HG02973 (cell line): Measurements from ENCODE around the gene LSS.
"Not testable (repeated sequence)": the region's sequence is repeated elsewhere in the genome, so short reads cannot be mapped to it uniquely, and the experiment has no call there.

ENCODE experiments used
- ATAC-seq: cut with Tn5 transposase; IDR thresholded peaks from one replicate; pipeline ENCODE4 v1.9.1; 2021; ENCODE audit warnings: moderate library complexity; ENCODE audit not compliant: unreplicated experiment

LSS gene

DNA sequence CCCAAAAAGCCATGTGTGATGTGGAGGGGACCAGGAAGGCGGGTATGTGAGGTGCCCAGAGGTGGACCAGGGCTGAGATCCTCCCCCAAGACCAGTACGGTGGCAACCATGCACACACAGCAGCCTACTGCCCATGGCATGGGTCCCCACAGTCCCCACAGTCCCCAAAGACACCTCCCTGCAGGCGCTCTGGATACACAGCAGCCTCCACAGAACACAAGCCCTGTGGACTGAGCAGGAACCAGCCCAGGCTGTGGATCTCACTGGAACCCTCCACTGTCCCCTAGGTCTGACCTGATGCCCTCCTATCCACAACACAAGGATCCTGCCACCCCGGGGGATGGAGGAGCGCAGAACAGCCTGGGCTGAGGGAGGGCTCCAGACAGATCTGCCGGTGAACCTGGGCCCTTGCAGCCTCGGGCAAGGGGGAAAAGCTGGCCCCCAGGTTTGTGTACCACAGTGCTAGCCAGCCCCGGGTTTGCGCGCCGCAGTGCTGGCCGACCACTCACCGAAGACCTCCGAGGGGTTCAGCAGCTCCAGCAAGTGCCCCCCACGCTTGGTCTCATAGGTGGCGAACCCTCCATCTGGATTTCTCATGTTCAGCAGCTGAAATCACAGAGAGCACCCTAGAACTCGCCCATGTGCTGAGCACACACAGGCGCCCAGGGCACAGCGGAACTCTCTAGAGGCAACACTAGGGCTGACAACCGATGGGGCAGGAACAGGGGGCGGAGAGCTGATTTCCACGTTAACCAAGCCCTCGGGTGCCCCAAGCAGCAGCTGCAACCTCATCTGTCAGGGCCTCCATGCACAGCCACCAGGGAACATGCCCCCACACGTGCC, 22.2 kb downstream of the LSS start:
- no peak for ATAC-seq

DNA sequence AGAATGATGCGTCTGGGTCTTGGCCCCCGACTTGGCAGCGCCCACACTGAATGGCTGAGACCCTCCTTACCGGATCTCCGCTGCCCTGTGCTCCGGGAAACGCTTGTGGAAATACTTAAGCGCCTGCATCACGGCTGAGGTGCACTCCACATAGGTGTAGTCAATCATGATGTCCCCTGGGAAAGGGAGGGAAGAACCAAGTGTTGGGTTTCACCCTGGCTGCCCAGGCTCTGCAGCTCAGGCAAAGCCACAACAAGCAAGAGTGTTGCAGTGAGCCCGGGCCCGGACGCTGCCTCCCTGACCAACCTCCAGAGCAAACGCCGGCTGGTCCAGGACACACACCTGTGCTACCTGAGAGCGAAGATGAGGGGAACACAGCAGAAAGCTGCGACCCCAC, 22.8 kb downstream of the LSS start:
- no peak for ATAC-seq

GRCh38 chr21:46205166-46205565, 23.4 kb downstream of the LSS start:
- no peak for ATAC-seq

DNA sequence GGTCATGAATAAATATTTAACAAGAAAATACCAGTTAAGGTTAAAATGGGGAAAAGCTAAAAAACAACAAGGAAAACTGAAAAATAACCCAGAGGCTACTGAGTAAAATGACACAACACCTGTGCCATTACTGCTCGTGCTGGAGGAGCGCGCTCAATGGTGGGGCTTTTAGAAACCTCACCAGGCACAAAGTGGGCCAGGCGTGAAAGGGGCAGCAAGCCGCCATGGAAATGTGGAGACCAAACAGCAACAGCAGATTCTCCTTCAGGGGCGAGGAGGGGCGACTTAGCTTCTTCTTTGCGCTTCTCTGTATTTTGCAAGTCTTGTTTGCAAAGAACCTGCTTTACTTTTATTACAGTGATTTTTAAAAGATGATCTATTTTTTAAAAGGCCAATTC, 25.4 kb downstream of the LSS start:
- no peak for ATAC-seq

GRCh38 chr21:46202592-46203202, 25.9 kb downstream of the LSS start:
- no peak for ATAC-seq

- ATAC-seq, result not testable (repeated sequence)
These were observed 27.4 kb downstream of the LSS start for GRCh38 chr21:46200877-46201803.

DNA sequence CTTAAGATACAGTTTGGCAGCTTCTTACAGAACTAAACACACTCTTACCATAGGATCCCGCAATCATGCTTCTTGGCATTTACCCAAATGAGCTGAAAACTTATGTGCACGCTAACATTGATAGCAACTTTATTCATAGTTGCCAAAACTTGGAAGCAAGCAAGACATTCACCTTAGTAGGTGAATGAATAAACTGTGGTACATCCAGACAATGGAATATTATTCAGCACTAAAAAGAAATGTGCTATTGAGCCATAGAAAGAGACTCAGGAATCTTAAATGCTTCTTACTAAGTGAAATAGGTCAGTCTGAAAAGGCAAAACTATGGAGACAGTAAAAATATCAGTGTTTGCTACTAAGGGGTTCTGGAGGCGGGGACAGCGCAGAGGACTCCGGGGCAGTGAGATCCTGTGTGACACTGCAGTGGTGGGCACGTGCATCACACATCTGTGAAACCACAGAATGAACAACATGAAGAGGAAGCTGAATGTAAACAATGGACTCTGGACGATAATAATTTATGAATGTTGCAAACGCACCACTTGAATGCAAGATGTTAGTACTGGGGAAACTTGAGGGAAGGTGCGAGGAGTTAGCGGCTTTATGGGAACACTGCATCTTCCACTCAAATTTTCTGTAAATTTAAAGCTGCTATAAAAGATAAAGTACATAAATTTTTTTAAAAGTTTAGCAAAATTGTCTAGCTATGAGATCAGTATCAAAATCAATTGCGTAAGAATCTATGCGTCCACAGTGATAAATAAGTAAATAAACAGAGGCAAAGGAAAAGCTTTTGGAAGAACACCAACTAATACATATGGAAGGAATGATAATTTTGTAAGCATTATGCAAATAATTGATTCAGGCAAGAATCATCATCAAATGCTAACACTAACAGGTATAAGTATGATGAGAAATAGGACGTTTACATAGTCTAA, 28.9 kb downstream of the LSS start:
- ATAC-seq, result no peak

DNA sequence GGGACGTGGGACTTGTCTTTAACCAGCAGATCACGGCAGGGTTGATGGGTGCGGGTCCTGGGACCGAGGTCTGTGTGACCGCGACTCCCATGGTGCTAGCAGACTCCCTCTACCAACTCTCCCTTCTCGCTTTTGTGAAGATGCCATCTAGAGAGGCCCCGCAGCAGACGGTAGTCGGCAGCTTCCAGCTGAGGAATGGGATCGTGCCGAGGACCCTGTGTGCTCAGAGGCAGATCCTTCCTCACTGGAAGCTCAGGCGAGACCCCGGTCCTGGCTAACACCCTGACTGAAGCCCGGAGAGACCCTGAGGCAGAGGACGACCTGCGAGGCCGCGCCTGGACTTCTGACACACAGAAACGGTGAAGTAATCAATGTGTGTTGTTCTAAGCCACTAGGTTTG, 31.8 kb downstream of the LSS start:
- no peak for ATAC-seq

DNA sequence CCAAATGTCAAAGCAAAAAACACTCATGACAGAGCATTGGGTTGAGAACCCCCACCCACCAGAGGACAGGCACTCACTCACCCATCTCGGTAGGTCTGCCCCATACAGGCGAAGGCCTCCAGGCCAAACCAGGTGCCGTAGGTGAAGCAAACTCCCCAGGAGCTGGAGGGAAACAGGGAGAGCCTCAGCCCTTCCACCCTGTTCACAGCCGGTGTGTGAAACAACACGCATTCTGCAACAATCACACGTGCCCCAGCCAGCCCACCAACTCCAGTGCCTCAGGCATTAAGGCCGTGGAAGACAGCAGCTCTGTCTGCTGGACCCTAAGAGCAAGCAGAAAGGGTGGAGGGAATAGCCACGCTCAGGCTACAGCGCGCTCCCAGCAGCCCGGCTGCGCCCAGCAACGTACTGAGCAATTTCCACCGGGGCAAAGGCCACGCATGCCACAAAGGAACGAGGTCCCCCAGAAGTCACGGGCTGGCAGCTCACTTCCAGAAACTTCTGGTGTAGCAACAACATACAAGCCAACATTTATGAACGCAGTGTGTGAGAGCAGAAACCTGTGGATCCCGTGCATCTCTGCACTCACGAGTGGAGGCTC, 32.9 kb downstream of the LSS start:
- no peak for ATAC-seq

DNA sequence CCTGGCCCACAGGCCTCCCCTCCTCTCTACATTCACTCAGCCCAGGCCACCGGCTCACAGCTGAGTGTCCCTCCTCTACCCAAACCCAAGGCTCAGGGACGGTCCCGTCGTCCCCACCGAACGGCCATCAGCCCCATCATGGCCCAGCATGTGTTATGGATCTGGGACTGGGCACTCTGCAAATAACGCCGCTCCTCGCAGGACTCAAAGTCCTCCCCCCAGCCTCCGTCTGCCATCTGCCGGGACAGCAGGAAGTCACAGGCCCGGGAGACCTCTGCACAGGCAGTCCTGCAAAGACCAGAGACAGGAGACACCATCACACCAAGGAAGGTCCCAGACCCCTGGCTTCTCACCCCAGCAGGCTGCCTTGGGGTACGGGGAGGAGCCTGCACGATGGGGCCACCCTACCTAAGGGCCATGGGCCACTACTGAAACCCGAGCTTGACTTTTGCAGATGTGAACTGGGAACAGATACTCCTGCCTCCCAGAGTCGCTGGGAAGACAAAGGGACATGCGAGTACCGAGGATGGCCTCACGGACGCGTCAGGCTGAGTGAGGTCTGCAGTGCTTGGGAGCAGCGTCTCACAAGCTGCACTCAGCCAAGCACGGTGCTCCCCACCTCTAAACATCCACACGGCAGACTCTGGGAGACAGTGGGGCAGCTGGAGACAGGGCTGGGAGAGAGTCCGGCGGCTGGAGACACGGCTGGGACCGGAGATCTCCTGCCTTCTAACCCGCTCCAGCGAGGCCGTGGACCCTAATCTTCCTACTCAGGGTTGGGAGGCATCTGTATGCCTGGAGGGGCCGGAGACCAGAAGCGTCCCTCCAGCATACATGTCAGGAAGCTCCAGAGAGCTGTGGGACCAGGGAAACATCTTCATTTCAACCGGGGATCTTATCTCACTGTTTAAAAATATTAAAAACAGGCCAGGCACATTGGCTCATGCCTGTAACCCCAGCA, 33.9 kb downstream of the LSS start:
- no peak for ATAC-seq

- no peak for ATAC-seq
These were observed 34.7 kb downstream of the LSS start for GRCh38 chr21:46193829-46194373.

- no peak for ATAC-seq
These were observed 36.6 kb downstream of the LSS start for GRCh38 chr21:46191686-46192575.

DNA sequence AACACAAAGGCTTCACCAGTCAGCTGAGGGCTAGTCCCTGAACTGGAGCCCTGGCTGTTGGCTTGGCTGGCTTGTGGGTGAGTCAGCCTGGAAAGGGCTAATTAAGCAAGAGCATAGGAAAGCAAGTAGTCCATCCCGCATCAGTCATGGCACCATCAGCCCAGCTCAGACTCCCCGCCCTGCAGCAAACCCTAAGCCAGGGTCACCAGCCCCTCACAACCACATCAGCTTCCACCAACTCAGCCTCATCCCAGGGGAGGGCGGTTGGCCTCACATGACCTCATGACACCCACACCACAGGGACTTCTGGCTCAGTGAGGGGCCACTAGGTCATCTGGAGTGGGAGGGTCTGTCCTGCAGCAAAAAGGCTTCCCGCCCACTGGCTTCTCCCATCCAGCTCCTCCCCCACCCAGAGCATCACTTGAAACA, 37.3 kb downstream of the LSS start:
- ATAC-seq, result no peak

GRCh38 chr21:46190491-46191131, 38.0 kb downstream of the LSS start:
- no peak for ATAC-seq

DNA sequence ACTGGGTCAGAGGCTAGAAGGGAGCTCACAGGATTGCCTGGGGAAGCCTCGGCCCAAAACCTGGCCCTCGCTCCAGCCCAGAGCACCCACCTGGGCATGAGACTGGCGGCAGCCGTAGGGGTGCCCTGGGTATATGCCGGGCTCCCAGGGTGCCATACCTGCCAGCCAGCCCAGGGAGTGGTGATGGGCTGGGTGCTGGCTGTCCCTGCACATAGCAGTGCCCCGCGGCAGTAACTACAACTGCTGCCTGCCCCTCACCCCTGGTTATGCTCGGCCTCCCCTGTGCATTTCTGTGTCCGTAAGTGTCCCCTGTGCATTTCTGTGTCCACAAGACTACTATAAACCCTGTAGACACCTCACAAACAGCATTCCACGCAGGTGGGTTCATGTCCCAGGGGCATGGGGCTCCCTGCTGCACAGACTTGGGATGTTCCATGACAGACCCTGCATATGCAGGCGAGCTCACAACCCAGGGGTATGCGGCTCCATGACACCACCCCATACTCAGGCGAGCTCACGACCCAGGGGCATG, 38.5 kb downstream of the LSS start:
- no peak for ATAC-seq

DNA sequence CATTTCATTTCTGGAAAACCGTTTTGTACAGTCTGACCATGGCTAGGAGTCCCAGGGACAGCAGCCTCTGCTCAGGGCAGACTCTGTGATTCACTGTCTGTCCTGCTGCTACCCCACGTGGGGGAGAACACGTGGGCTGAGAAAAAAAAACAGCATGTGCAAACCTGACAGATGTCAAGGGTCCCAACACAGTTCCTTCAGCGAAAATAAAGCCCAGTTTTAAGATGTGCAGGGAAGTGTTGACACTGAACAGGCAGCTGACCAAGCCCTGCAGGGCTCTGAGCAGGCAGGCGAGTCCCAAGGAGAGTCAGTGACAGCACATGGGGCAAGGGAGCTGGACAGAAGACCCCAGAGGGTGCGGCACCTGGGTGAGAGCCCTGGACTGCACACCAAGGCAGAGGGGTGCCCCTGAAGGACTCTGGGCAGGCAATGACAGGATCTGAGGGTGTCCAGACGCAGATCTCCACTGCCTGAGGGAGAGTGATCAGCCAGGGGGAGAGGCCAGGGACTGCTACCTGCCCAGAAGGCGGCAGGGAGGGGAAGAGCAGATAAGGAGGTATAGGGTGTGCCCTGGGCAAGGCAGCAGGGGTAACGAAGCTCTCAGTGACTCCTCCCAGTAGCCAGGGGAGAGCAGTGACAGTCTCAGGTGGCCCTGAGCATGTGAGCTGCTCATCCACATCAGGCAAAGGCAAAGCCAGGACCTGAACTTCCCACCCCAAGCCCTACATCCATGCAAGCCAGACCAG, 39.2 kb downstream of the LSS start:
- ATAC-seq, result no peak
